GM18868 (cell line): Measurements from ENCODE around the gene MYEOV.

Source experiments
- ATAC-seq: cut with Tn5 transposase; IDR thresholded peaks from one replicate; pipeline ENCODE4 v1.9.1; 2021; ENCODE audit warnings: mild to moderate bottlenecking, moderate library complexity; ENCODE audit not compliant: unreplicated experiment

MYEOV gene

DNA sequence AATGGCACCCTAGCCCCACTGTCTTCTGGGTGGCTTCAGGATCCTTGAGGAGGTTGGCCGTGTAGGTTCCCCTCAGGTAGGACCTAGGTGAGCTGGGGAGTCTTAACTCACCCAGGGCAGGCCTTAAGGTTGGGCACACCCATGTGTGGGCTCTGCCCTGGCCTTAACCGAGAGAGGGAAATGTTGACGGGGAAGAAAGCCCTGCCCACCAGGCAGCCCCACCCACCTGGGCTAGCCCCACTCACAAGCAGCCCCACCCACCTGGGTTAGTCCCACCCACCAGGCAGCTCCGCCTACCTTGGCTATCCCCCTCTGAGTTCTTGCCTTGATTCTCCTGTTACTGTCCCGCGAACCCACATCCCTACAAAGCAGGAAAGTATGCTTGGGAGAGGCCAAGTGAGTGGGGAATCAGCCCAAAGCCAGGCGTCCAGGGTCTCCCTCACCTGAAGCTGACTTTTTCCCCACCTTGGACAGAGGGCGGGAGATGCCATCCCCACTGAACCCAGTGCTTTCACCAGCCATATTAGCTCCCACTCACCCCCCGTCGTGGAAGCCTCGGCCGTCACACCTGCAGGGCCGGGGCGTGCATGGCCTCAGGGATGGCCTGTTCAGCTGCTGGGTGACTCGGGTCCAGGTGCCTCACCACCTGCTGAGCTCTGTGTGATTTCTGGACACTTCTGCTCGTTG is at the start of gene MYEOV:
Gene MYEOV, plus strand, starts transcription at position 337 of the 687 bp plus-strand sequence. CDS start 1,200 bp downstream, outside the sequence.
- peak; percentile 22 for ATAC-seq

GRCh38 chr11:69244266-69244665 is 49.7 kb upstream of the MYEOV start:
- ATAC-seq = no peak

GRCh38 chr11:69245041-69245440 is 48.9 kb upstream of the MYEOV start:
- no peak for ATAC-seq

DNA sequence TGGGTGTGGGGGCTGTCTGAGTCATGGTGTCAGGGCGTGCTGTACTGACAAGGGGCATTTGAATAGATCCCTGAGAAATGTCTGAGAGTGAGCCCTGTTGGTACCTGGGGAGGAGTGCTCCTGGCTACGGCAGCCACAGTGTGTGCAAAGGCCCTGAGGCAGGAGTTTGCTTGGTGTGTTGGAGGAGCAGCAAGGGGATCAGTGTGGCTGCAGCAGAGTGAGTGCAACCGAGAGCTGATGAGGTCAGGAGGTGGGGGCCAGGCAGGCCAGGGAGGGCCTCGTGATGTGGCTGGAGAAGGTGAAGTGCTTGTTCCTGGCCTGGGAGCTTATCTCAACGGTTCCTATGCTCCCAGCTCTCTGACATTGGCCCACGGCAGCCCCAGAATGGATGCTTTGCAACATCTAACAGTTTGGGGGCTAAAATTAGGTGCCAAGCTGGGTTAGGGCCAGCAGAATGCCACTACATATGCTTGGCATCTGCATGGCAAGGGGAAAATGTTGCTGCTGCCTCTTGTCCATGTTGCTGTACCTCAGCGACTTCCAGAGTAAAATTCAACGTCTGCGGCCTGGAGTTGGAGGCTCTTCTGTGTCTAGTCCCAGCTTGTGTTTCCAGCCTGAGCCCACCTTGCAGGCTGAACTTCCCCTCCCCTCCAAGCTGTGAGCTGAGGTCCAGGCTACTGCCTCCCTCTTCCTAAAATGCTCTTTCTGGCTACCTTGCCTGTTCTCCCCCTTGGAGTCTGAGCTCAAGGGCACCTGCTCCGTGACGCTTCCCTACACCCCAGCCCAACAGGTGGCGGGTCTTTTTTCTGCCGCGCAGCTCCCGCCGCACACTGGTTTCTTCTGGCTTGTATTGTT is 48.2 kb upstream of the MYEOV start:
- no peak for ATAC-seq

- no peak for ATAC-seq
Observed at GRCh38 chr11:69249311-69250185, 44.4 kb upstream of the MYEOV start.

GRCh38 chr11:69250186-69251056 is 43.5 kb upstream of the MYEOV start:
- ATAC-seq = no peak

DNA sequence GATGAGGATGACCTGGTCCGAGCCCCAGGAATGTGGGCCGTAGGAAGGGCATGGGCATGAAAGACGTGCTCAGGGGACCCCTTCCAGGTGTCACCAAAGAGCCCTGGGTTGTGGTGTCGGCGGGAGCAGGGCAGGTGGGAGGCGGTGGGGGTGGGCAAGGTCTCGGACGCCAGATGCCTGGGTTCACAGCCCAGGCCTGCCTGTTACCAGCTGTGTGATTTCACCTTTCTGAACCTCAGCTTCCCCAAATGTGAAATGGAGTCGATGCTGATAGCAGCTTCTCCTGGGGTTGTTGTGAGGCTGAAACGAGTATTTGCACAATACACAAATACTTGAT is 42.9 kb upstream of the MYEOV start:
- ATAC-seq = no peak

DNA sequence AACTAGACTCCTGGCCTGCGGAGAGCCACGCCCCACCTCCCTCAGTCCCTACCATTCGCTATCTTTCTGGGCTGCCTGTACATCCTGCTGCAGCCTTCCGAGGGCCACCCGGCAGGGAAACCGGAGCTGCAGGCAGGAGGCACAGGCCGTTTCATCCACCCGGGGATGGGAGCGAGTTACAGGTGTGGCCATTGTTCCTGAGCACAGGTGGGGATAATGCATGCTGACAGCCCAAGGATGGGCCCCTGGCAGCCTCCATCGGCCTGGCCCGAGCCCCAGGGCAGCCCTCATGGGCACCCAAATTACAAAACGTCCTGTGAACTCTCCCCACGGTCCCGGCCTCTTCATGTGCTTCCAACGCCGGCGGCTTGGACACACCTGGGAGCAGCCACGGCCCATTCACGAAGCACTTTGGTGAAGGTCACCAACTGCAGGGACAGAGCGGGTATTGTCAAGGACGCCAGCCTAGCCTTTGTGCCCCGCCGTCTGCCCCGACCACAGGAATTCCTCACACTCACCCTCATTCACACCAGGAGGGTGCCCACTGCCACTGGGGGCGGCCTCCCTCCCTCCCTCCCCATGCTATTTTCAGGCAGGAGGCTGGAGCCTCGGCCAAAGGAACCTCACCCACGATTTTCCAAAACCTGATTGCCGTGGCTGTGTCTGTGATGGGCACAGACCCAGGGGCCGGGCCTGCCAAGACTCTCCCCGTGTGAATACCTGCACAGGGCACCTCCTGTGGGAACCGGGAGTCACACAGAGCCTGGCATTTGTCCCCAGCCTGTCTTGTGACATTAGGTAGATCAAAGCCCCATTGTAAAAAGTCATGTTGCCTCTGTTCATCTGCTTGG is 42.1 kb upstream of the MYEOV start:
- no peak for ATAC-seq

- no peak for ATAC-seq
Observed at GRCh38 chr11:69252490-69252837, 41.5 kb upstream of the MYEOV start.

DNA sequence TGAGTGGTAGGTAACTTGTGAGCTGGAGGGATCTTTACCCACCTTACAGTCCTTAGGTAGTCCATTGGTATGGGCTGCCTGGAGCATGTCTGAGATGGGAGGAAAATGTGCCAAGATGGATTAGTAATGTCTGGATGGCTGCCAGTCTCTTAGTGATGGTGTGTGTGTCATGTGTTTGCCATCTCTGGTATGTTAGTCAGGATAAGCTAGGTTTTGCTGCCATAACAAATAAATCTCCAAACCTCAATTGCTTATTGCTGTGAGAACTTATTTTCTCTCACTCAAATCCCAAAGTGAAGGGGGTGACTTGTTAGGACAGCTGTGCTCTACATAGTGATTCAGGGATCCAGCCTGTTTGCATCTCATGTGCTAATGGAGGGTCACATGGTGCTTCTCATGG is 40.9 kb upstream of the MYEOV start:
- ATAC-seq = no peak

DNA sequence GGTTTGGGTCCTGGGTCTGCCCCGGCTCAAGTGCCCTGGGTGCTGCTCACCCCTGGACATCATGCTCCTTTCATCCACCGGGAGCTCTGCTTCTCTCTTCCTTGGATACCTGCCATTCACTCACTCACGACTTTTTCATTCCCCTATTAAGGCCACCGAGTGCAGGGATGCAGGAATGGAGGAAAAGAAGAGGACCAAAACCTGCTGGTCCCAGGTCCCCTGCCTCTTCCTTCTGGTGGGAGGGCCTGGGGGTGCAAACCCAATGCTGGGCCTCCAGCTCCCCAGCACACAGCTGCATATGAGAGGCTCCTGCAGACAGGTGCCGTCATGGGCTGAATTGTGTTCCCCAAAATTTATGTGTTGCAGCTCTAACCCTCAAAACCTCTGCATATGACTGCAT is 36.8 kb upstream of the MYEOV start:
- no peak for ATAC-seq

- ATAC-seq = no peak
Observed at GRCh38 chr11:69257838-69258658, 35.9 kb upstream of the MYEOV start.

- no peak for ATAC-seq
Observed at GRCh38 chr11:69259096-69259495, 34.9 kb upstream of the MYEOV start.

DNA sequence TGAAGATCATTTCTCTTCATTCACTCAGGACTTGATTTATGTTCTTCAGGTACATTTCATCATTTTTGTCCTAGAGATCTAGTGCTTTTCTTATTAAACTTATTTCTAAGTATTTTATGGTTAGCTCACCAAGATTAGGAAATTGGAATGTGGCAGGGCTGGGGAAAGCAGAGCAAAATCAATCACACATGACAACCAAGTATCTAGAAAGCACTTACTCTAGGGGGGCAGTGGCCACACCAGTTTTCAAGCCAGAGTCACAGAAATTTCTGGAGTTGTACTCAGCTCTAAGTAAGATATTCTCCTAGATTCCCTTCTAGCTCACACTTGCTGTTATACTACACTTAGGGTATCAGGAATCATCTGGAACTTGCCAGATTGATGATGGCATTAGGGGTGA is 33.3 kb upstream of the MYEOV start:
- no peak for ATAC-seq

DNA sequence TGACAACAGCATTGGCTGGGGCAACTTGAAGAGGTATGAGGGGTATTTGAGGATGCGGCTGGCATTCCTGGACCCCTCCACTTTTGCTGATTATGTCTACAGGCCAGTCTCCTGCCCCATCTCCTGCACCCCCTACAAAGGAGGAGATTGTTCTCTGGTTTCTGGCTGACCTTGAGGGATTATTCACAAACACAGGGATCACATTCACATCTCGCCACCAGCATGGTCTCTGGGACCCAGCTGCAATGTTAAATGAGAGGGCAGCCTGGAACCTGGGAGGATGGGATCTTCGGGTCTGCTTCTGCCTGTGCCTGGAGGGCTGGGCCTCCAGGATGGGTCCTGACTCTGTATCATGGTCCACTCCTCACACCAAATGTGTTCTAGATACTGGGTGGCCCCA is 32.8 kb upstream of the MYEOV start:
- no peak for ATAC-seq

GRCh38 chr11:69262918-69263735 is 30.8 kb upstream of the MYEOV start:
- no peak for ATAC-seq

DNA sequence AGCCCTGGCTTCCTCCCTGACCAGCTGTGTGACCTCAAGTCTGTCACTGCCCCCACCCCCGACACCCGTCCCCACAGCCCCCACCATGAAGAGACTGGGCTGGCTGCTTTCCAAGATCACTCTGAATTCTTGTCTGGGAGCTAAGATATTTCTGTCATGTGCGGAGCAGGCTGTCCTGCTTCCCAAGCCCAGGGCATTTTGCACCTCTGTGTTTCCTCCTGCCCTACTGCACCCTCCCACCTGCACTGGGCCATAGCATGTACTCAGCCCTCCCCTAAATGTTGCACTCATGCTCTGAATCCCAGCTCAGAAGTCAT is 30.3 kb upstream of the MYEOV start:
- ATAC-seq = no peak

- ATAC-seq = no peak
Observed at GRCh38 chr11:69264486-69264885, 29.5 kb upstream of the MYEOV start.
